GM10266 (cell line): ENCODE data around the gene LEKR1.
A peak's percentile ranks its signal among the peaks of the same experiment; 100 is the strongest.

Source experiments
- DNase-seq: peaks from one replicate; pipeline ENCODE4 v3.0.0; 2012; ENCODE audit errors: extremely low spot score
- TF ChIP-seq, protein P1 (sequence below): IDR thresholded peaks from 2 replicates; pipeline ENCODE4 v1.5.1; 2012; ENCODE audit warnings: mild to moderate bottlenecking, low read depth; ENCODE audit not compliant: control insufficient read depth, insufficient read depth; ENCODE audit errors: missing control alignments

The LEKR1 gene

DNA sequence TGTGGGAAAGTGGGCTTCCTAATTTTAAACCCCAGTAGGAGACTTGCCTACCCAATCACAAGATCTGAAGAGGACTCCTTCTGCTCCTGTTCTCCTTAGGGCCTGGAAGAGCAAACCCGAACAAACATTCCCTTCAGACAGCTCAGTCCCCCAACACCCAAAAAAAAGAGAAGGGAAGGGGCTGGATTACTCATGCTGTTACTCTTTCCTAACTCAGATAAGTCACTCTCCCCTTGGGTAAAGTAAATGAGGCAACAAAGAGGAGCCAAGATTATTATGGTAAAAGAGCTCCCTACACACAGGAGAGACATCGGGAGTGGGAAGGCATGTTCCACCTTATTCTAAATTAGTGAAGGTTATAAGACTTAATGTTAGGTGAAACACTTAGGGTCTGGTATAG, 18.1 kb upstream of the LEKR1 start:
- DNase-seq, result no peak
- TF ChIP-seq, protein P1, sequence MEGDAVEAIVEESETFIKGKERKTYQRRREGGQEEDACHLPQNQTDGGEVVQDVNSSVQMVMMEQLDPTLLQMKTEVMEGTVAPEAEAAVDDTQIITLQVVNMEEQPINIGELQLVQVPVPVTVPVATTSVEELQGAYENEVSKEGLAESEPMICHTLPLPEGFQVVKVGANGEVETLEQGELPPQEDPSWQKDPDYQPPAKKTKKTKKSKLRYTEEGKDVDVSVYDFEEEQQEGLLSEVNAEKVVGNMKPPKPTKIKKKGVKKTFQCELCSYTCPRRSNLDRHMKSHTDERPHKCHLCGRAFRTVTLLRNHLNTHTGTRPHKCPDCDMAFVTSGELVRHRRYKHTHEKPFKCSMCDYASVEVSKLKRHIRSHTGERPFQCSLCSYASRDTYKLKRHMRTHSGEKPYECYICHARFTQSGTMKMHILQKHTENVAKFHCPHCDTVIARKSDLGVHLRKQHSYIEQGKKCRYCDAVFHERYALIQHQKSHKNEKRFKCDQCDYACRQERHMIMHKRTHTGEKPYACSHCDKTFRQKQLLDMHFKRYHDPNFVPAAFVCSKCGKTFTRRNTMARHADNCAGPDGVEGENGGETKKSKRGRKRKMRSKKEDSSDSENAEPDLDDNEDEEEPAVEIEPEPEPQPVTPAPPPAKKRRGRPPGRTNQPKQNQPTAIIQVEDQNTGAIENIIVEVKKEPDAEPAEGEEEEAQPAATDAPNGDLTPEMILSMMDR, result no peak

DNA sequence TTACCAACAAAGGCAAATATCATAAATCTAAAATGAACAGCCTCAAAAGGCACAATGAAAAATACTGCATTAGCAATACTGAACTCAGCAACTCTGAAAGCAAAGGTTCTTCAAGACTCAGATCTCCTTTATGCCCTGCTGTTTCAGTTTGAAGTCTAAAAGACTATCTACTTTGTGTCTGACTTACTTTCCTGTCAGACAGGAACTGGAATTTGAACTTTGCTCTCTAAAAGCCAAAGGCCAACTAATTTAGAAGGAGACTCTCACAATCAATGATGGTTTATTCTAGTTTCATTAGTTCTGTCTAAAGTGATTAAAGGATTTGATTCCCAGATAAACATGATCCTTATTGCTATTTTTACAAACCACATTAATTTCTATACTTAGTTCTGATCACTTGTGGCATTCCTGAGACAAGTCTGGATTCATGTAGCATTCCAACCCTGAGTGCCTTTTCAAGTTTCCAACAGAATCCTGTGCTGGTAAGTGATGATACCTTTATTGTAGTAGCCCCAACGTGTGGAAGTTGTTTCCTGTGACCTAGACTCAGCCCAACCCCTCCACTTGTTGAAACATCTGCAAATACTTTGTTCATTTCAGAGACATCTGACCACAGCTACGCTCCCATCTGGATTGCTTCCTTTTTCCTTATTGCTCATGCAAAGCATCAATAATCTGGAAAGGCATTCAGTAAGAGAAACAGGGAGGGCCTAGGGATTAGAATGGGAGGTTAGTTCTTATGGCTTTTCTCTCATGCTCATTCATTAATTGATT, 14.9 kb upstream of the LEKR1 start:
- DNase-seq, result no peak
- TF ChIP-seq, protein P1, result no peak

DNA sequence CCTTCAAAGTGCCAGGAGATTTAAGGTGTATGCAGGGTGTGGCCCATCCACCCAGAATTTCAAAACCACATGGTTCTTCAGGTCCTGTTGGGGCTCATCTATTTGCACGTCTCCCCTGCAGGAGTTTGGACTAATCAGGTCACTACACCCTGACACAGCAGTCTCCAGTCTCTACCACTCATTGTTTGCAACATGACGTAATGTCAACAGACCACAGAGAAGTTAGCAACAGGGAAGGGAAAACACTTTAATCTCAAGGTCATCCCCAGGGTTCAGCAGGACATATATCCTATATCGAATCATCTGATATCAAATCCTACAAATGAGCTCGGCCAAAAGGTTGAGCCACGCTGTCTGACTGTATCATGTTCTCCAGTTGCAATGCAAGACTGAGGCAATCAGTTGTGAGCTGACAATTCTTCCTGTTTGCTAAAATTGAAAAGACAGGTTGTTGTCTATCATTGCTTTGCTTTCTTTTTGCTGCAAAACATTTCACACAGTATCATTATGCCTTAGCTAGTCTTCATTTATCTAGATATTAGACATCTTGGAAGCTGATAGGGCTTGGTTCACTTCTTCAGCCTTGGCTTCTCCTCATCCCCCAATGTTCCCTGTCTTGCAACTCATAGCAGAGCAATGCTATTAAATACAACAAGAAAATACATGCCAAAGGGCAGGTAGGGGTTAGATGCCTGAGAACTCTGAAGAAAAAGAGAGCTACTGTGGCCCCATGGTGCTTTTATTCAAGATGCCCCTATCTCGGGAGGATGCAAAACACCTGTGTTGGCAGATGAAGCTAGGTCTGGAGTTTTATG, 13.4 kb upstream of the LEKR1 start:
- TF ChIP-seq, protein P1, result no peak

DNA sequence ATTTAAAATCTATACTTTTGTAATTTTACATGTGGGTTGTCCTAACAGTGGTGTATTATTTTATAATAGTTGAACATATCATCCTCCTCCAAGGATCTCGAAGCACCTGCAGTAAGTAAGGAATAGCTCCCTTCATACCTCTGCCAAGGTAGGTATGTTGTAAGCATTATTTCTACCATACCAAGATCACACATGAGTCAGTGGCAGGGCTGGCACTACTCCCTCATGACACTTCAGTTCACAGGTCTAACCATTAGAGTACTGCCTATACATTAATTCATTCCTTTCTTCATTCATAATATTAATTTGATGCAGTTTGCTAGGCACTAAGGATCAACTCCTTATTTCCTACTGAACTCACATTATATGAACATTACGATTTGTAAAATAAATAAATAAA, 11.9 kb upstream of the LEKR1 start:
- TF ChIP-seq, protein P1, result no peak
- no peak for DNase-seq

More for the DNA sequence above, 13.4 kb upstream of the LEKR1 start:
- DNase-seq, result no peak

DNA sequence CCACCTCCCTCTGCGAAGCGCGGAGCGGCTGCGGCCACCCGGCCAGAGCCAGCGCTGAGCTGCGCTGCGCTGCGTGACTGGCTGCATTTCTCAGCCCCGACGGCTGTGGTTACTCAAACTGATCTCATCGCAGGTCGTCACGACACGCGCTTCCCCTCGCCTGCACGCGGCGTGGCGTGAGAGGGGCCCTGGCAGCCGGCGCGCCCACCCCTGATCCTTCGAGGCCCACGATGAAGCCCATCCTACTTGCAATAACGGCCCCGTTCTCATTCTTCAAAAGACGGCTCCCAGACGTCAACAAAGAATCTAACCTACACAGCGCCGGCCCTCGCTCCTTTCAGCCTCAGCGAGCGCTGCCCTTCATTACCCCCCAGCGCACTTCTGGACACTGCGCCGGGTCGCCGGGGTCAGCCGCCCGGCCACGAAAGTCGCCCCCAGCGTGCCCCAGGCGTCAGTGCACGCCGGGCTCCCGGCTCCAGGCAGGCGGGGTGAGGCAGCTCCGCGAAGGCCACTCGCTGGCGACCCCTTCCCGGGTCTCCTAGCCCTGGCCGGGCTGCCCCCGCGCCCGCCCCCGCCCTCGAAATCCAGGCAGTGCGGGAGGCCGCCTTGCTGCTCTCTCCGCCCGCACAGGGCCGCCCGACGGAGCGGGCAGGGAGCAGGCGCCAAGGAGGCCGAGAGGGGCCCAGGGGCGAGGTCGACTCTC, 9.9 kb upstream of the LEKR1 start:
- TF ChIP-seq, protein P1, result peak; percentile 27
- DNase-seq, result peak; percentile 56

DNA sequence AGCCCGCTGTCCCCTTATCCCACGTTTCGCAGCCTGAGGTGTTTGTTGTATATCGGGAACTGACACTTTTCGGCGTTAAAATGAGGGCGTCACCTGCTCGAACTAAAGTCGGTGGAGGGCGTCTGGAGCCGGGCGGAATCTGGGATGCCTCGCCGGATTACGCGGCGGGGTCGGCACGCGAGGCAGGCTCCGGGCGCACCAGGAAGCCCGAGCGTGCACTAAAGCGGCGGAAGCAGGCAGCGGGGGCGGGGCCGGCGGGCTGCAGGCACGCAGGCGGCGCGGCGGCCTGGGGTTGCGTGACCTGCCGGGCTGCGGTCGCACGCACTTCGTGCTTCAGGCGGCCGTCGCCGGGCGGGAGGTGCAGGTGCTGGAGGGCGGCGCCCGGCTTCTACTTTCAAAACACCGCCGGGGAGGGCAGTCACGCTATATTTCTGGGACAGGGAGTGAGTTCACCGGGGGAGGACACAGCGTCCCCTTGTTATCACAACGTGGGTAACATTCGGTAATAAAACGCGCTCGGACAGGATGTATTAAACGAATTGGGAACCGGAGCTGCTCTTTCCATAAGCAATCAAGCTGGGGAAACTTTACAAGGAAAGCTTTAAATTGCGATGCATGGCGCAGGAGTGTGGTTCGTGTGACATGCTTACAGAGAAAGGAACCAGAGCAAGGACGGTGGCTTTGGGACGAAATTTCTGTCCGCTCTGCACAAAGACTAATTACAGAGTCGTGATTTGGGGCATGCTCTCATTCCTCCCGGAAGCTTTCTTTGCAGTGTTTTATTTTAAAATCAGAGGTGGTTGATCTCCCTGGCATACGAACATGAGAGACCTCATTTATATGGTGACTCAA, 9.1 kb upstream of the LEKR1 start:
- TF ChIP-seq, protein P1, result peak; percentile 15
- DNase-seq, result peak; percentile 87
